GM12878 (cell line): ENCODE results near the gene CCDC68.

Source experiments
- FOXK2 ChIP-seq: fragments of 450-650 bp; IDR thresholded peaks from 2 replicates; pipeline ENCODE4 v1.6.1; 2017; ENCODE audit warnings: mild to moderate bottlenecking, moderate library complexity
- SREBF2 ChIP-seq: IDR thresholded peaks from 2 replicates; pipeline ENCODE4 v1.6.1; 2012; ENCODE audit warnings: mild to moderate bottlenecking, low read length
- TF ChIP-seq, protein P1 (sequence below), 3 experiments: IDR thresholded peaks in 2 of 3; conservative IDR thresholded peaks in 1 of 3; 2 replicates each; pipeline ENCODE4 v1.5.1; 2011; ENCODE audit warnings: low read depth in 3 of 3, low read length in 3 of 3, mild to moderate bottlenecking in 3 of 3, control low read depth in 2 of 3, moderate library complexity in 2 of 3, inconsistent platforms in 1 of 3, mixed read lengths in 1 of 3; ENCODE audit not compliant: control insufficient read depth in 2 of 3, insufficient read depth in 1 of 3; ENCODE audit errors: extremely low read depth in 1 of 3

DNA sequence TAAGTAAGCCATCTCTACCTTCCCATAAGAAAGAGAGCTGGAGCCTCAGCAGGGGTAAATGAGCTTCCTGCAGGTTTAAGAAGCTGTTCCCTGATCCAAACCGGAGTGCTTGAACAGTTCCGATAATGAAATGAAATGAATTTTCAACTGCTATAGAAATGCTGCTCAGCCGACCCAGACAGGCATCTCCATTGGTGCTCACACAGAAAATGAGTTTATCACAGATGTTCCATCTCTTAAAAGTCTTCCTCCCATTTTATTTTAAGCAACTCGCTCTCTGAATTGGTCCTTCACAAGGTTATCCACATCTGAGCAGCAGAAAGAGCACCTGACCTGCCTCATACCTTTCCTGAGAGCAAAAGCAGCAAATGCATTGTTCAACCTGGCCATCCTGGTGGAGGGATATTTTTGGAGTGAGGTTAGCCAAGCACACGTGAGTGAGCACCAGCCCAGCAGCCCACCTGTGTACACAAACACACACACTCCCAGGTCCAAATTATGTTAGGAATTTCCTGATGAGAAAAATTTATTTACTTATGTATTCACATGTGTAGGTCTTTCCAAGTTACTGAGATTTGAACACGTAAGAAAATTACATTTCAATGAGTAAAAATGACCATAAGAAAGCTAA, 42.2 kb upstream of the CCDC68 start:
- TF ChIP-seq, protein P1, sequence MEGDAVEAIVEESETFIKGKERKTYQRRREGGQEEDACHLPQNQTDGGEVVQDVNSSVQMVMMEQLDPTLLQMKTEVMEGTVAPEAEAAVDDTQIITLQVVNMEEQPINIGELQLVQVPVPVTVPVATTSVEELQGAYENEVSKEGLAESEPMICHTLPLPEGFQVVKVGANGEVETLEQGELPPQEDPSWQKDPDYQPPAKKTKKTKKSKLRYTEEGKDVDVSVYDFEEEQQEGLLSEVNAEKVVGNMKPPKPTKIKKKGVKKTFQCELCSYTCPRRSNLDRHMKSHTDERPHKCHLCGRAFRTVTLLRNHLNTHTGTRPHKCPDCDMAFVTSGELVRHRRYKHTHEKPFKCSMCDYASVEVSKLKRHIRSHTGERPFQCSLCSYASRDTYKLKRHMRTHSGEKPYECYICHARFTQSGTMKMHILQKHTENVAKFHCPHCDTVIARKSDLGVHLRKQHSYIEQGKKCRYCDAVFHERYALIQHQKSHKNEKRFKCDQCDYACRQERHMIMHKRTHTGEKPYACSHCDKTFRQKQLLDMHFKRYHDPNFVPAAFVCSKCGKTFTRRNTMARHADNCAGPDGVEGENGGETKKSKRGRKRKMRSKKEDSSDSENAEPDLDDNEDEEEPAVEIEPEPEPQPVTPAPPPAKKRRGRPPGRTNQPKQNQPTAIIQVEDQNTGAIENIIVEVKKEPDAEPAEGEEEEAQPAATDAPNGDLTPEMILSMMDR (IDR thresholded peaks at IDR 0.05 in 2 of 3, conservative IDR thresholded peaks at IDR 0.05 in 1 of 3; ENCODE audit: control insufficient read depth in 2 of 3, extremely low read depth in 1 of 3, insufficient read depth in 1 of 3, low read depth in 3 of 3, low read length in 3 of 3) = no peak
- TF ChIP-seq SREBF2 (no peak), FOXK2 (no peak)
